Activated CD4-positive, alpha-beta T cell treated with anti-CD3 and anti-CD28 coated beads, Interleukin-2, amount 10 ng/mL, durations not matched to agents 7 days and 5 days (primary cell): ENCODE measurements around the gene CTDP1. TPM values are rescaled to one million over a fixed set of nuclear protein-coding genes. Genes with fewer than 3 reads are reported as not detected.

Source experiments
- CTCF ChIA-PET: fragments of 350-600 bp; sonication (Branson Sonifier 250); formaldehyde crosslinking; loops from one replicate; lab custom pipeline; 2021; ENCODE audit warnings: antibody characterized with exemption; lab: Charles Lee
- POLR2A ChIA-PET: fragments of 350-600 bp; sonication (Branson Sonifier 250); formaldehyde crosslinking; loops from one replicate; lab custom pipeline; 2021; ENCODE audit warnings: antibody characterized with exemption; lab: Charles Lee
- DNase-seq: peaks from one replicate; pipeline ENCODE4 v3.0.0-alpha.2; 2020
- H3K27ac Mint-ChIP-seq: one replicate; pipeline ENCODE4 v1.8.0; 2021; ENCODE audit warnings: mild to moderate bottlenecking, moderate library complexity, mixed read lengths
- H3K27me3 Mint-ChIP-seq: one replicate; pipeline ENCODE4 v1.8.0; 2021; ENCODE audit warnings: mixed read lengths
- H3K36me3 Mint-ChIP-seq: one replicate; pipeline ENCODE4 v1.8.0; 2021; ENCODE audit warnings: low read depth, mixed read lengths
- H3K4me1 Mint-ChIP-seq: one replicate; pipeline ENCODE4 v1.8.0; 2021; ENCODE audit warnings: mixed read lengths
- H3K4me3 Mint-ChIP-seq: one replicate; pipeline ENCODE4 v1.8.0; 2021; ENCODE audit warnings: mild to moderate bottlenecking, moderate library complexity, mixed read lengths
- H3K9me3 Mint-ChIP-seq: one replicate; pipeline ENCODE4 v1.8.0; 2021; ENCODE audit warnings: mixed read lengths
- total RNA-seq, 2 experiments: library from RNA; stranded (reverse); gene quantifications; one replicate each; pipeline ENCODE4 v1.2.3, GENCODE V29; 2021

Gene CTDP1
- total RNA-seq, 2 experiments from 2014 or later = 30.9 to 35.0 TPM

DNA sequence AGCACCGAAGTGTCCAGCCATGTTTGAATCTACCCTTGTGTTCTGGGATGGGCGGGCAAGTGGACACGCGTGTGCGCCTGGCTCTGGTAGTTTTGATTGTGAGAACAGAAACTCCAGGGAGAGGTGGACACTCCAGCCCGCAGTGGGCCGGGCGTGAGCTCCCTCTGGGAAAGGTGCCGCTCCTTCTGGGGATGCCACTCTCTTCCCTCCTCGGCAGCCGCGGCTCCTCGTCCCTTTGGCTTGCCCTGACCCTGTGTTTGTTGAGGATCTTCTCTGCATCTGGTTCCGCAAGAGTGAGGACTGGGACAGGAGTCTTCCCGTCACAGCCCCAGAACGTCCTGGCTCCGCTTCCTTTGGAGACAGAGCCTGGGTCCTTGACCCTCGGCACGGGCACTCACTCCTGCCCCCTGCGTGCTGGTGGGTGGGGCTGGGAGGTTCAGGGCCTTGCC lies 1.3 kb downstream of the CTDP1 start:
- POLR2A ChIA-PET = no interaction called here
- H3K36me3 Mint-ChIP-seq = peaks cover 47% of the 10 kb centered on the region

DNA sequence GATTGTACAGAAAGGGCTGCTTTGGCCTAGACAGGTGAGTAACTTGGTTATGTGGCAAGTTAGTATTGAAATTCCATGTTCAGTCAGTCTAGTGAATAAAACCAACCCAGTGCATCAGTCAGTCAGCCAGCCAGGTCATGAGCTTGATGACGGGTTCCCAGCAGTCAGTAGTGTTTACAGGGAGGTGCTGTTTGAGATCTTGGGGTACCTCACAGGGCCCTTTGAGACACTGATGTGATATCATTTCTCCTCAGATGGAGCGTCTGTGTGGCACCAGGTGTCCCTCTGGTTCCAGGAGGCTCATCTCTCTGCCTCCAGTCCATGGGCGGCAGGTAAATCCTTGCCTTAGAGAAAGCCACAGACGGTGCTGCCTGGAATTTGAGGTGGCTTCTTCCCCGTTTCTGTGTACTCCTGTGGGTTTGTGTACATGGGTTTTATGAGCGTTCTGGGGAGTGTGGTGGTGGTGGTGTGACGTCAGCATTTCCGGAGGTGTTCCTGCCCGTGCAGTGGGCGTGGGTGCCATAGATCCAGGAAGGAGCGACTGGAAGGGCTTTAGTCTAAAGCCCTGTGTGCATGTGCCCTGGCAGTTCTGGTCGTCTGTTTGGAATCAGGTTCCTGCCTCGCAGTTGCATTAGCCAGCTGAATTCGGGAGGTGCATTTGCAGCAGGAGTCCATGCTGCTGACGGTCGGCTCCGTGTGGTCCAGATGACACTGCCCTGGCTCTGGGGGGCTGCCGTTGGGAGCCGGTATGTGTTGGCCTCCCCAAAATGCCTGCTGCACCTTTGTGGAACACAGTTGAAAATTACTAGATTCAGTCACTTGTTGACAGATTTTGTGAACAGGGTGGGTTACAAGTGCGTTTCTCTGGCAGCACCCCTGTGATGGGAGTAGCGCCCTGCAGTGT lies 2.1 kb downstream of the CTDP1 start:
- Mint-ChIP-seq H3K4me1 (peaks cover 80% of the 10 kb centered on the region), H3K9me3 (peaks cover 2% of the 10 kb centered on the region), H3K27me3 (no peaks in the 10 kb centered on the region), H3K4me3 (peak overlapping the region; percentile 75), H3K27ac (peak overlapping the region; percentile 91), H3K36me3 (peaks cover 43% of the 10 kb centered on the region)
- ChIA-PET POLR2A (no interaction called here), CTCF (interaction anchor here (1.1 kb wide), 1 partner anchor 11 kb away, joined by 3 read pairs; no protein-coding TSS in a partner anchor)
- DNase-seq = peak; percentile 78

More for the DNA sequence above, 1.3 kb downstream of the CTDP1 start:
- Mint-ChIP-seq H3K4me3 (peak overlapping the region; percentile 75), H3K27me3 (no peaks in the 10 kb centered on the region), H3K9me3 (peaks cover 7% of the 10 kb centered on the region), H3K27ac (peak overlapping the region; percentile 91), H3K4me1 (peaks cover 75% of the 10 kb centered on the region)
- CTCF ChIA-PET = interaction anchor here (1.1 kb wide), 1 partner anchor 10 kb away, joined by 3 read pairs; no protein-coding TSS in a partner anchor
- DNase-seq = no peak

DNA sequence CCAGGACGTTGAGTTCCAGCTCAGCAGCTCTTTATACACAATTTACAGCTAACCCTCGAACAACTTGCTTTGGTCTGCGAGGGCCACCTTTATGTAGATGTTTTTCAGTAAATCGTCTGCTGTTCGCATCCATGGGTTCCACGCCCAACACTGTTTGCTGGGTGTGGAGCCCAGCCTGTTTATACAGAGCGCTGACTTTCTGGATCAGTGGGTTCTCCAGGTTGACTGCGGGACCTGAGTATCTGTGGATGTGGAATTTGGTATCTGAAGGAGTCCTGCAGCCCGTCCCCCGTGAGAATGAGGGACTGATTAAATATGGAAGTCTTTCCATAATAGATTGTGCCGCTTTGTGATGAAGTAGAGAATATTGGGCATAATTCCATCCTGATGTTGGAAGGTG lies 2.9 kb downstream of the CTDP1 start:
- no peak for DNase-seq
- H3K9me3 Mint-ChIP-seq = no peaks in the 10 kb centered on the region
- peaks cover 35% of the 10 kb centered on the region for H3K36me3 Mint-ChIP-seq
- POLR2A ChIA-PET = no interaction called here
- H3K4me1 Mint-ChIP-seq = peaks cover 74% of the 10 kb centered on the region
- H3K4me3 Mint-ChIP-seq = peak overlapping the region; percentile 75
- CTCF ChIA-PET = no interaction called here
- H3K27me3 Mint-ChIP-seq = no peaks in the 10 kb centered on the region
- peak overlapping the region; percentile 91 for H3K27ac Mint-ChIP-seq

DNA sequence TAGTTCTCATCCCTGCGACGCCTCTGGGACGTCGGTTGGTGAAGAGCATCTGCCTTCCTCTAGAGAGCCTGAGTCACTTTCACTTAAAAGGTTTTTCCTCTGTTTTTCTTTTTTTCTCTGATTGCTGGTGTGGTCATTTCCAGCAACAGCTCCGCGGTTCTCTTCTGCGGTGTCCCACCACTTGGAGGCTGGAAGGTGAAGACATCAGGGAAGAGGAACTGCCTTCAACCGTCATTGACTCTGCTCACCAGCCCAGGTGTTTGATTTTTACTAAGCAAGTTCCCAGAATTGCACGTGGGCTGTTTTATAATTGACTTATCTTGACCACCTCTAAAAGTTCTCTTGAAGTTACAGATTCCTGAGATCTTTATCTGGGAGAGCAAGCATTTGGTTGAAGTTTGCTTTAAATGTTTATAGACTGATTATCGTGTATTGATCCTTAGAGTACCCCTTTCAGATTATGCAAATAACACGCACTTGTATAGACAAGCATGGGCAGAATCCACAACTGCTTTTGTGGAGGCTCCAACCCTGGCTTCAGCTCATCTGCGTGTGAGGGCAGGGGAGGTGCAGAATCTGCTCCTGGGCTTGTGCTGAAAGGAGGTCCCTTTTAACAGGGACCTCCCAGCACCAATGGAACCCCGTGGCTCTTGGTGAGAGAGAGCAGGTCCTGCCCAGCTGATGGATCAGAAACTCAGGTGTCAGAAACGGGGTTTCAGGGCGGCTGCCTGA lies 3.5 kb downstream of the CTDP1 start:
- peak; percentile 28 for DNase-seq
- POLR2A ChIA-PET = no interaction called here
- CTCF ChIA-PET = no interaction called here

DNA sequence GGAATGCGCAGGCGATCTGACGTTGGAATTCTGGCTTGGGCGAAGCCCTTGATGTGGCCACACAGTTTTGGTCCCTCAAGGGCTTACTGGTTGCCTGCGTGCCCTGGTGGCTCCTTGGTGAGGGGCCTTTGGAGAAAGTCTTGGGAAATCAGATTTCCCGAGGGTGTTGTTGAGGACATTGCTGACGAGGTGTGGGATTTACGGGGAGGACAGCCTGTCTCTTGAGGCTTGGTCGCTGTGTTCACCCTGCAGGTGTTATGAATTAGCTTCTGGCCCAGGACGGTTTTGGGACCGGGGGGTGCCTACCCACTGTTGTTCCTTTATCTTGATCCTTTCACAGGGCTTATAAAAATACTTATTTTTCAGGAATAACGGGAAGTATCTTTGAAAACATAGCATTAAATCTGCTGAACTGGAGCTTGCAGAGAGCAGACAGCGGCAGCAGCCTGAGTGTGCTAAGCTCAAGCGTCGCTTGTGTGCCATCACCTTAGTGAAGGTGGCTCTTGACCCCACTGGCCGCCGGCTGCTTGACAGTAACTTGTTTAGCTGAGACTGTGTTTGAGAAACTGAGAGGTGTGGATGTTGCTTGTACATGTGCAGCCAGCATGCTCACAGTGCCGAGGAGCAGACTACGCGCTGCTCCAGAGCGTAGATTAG lies 4.2 kb downstream of the CTDP1 start:
- Mint-ChIP-seq H3K4me1 (peaks cover 65% of the 10 kb centered on the region), H3K27me3 (no peaks in the 10 kb centered on the region), H3K36me3 (peaks cover 32% of the 10 kb centered on the region), H3K4me3 (no peak overlapping the region), H3K9me3 (no peaks in the 10 kb centered on the region), H3K27ac (peak overlapping the region; percentile 66)
- POLR2A ChIA-PET = no interaction called here
- no peak for DNase-seq
- CTCF ChIA-PET = no interaction called here

More for the DNA sequence above, 3.5 kb downstream of the CTDP1 start:
- Mint-ChIP-seq H3K4me3 (peak overlapping the region; percentile 31), H3K4me1 (peaks cover 72% of the 10 kb centered on the region), H3K36me3 (peaks cover 34% of the 10 kb centered on the region), H3K27me3 (no peaks in the 10 kb centered on the region), H3K27ac (peak overlapping the region; percentile 91), H3K9me3 (no peaks in the 10 kb centered on the region)

DNA sequence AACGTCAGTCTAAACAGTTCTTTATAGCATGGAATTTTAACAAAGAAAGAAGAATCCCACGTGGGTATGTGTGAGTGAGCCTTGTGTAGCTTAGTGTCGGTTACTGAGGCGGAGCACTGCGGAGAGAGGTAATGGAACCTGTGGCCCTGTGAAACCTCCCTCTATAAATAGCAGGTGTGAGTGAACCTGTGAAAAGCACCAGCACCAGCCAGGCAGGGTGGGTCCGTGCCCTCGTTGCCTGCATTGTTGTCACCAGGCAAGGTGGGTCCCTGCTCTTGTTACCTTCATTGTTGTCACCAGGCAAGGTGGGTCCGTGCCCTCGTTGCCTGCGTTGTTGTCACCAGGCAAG lies 4.7 kb downstream of the CTDP1 start:
- H3K27ac Mint-ChIP-seq = peak overlapping the region; percentile 69
- H3K4me1 Mint-ChIP-seq = peaks cover 66% of the 10 kb centered on the region
- H3K4me3 Mint-ChIP-seq = no peak overlapping the region
- ChIA-PET CTCF (no interaction called here), POLR2A (no interaction called here)
- peaks cover 36% of the 10 kb centered on the region for H3K36me3 Mint-ChIP-seq
- H3K27me3 Mint-ChIP-seq = no peaks in the 10 kb centered on the region
- no peak for DNase-seq
- no peaks in the 10 kb centered on the region for H3K9me3 Mint-ChIP-seq

DNA sequence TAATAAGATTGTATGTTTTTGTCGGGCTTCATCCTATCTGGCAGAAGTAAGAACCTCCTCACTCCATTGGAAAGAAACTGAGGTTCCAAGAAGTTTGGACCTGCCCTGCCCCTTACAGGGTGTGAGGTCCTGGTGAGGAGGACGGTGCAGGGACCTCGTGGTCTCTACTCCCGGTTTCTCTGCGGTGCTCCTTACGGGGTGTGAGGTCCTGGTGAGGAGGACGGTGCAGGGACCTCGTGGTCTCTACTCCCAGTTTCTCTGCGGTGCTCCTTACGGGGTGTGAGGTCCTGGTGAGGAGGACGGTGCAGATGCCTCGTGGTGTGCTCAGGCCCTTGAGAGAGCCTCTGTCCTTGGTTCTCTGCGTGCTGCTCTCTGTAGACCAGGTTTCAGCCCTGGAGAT lies 5.2 kb downstream of the CTDP1 start:
- Mint-ChIP-seq H3K27ac (peak overlapping the region; percentile 69), H3K9me3 (no peaks in the 10 kb centered on the region), H3K36me3 (peaks cover 36% of the 10 kb centered on the region), H3K27me3 (no peaks in the 10 kb centered on the region), H3K4me3 (no peak overlapping the region), H3K4me1 (peaks cover 66% of the 10 kb centered on the region)
- DNase-seq = no peak
- CTCF ChIA-PET = interaction anchor here (0.6 kb wide), 1 partner anchor 444 kb away, joined by 3 read pairs; no protein-coding TSS in a partner anchor
- POLR2A ChIA-PET = no interaction called here

DNA sequence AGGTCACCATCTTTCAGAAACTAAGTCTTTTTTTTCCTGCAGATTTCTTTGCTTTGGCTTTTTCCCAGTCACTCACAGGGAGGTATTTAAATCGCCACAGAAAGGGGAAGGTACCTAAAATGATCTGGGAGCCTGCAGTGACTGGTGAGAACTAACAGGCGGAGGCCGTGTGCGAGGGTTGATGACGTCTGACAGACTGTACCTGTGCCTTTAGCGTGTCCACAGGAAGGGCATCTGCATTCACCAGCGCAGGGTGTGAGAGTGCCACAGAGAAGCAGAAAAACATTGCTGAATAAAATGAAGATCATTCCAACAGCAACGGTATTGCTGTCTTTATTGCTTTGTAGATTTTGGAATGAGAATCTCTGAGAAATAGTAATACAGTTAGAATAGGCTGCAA lies 5.7 kb downstream of the CTDP1 start:
- Mint-ChIP-seq H3K36me3 (peaks cover 36% of the 10 kb centered on the region), H3K4me3 (no peak overlapping the region), H3K9me3 (no peaks in the 10 kb centered on the region), H3K27me3 (no peaks in the 10 kb centered on the region), H3K4me1 (peaks cover 66% of the 10 kb centered on the region), H3K27ac (peak overlapping the region; percentile 69)
- ChIA-PET CTCF (interaction anchor here (0.6 kb wide), 1 partner anchor 443 kb away, joined by 3 read pairs; no protein-coding TSS in a partner anchor), POLR2A (no interaction called here)
- DNase-seq = no peak

DNA sequence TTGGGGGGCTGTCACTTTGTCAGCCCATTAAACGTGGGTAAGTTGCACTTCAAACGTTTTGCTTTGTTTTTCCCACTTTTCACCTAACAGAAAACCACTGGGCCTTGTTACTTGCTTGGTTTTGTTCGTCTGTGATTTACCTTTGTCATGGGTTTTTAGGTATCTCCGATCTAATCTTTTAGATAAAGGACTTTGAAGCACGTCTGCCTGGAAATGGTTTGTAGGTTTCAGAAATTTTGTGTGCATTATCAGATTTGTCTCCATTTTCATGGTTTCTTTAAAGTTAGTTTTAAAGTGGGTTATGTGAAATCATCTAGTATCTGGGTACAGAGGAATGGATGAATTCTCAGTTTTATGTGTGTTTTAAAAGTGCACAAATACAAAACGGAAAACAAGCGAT lies 6.4 kb downstream of the CTDP1 start:
- no peaks in the 10 kb centered on the region for H3K27me3 Mint-ChIP-seq
- H3K9me3 Mint-ChIP-seq = no peaks in the 10 kb centered on the region
- H3K27ac Mint-ChIP-seq = peak overlapping the region; percentile 1
- H3K36me3 Mint-ChIP-seq = peaks cover 36% of the 10 kb centered on the region
- no peak for DNase-seq
- H3K4me3 Mint-ChIP-seq = no peak overlapping the region
- H3K4me1 Mint-ChIP-seq = peaks cover 62% of the 10 kb centered on the region
- CTCF ChIA-PET = no interaction called here
- POLR2A ChIA-PET = no interaction called here

DNA sequence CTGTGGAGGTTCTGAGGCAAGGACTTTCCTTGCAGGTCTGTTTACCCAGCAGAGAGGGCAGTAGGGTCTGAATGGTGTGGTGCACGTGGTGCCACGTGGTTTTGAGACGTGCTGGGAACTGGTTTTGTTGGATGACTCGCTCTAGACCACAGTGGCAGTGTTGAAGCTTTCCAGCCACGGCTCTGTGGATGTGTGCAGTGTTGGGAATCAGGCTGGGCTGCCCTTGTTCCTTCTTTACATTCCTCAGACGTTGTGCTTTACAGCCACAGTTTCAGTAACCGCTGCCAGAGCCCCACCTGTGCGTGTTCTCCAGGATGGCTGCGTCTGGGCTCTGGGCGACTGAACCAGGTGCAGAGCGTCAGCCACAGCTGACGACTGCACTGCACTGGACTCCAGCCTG lies 8.2 kb downstream of the CTDP1 start:
- Mint-ChIP-seq H3K9me3 (no peaks in the 10 kb centered on the region), H3K27me3 (no peaks in the 10 kb centered on the region), H3K4me1 (peaks cover 50% of the 10 kb centered on the region), H3K36me3 (peaks cover 25% of the 10 kb centered on the region), H3K27ac (no peak overlapping the region), H3K4me3 (no peak overlapping the region)
- DNase-seq = no peak
- POLR2A ChIA-PET = no interaction called here
- CTCF ChIA-PET = interaction anchor here (0.6 to 1.2 kb wide), 2 partner anchors 11 to 1277 kb away, joined by 3 read pairs; no protein-coding TSS in a partner anchor

DNA sequence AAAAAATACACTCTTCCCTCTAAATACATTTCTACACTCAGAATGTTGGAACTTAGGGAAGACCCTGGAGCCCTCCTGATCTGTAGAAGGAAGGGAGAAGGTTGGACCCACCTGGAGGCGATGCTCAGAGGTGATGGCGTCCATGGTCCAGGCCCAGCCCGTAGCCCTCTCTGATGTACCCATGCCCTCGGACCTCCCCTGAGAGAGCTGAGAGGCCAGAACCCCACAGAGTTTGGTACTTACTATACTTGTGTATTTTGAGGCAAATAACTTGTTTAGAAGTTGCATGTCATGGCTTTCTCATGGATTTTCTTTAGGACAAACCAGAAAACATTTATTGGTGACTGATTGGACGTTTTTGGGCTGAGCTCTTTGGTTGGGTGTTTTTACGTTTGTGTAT lies 10.5 kb downstream of the CTDP1 start:
- DNase-seq = no peak
- Mint-ChIP-seq H3K27me3 (no peaks in the 10 kb centered on the region), H3K36me3 (peaks cover 7% of the 10 kb centered on the region), H3K4me3 (no peak overlapping the region), H3K4me1 (peaks cover 30% of the 10 kb centered on the region), H3K9me3 (no peaks in the 10 kb centered on the region), H3K27ac (no peak overlapping the region)
- POLR2A ChIA-PET = no interaction called here
- CTCF ChIA-PET = no interaction called here

DNA sequence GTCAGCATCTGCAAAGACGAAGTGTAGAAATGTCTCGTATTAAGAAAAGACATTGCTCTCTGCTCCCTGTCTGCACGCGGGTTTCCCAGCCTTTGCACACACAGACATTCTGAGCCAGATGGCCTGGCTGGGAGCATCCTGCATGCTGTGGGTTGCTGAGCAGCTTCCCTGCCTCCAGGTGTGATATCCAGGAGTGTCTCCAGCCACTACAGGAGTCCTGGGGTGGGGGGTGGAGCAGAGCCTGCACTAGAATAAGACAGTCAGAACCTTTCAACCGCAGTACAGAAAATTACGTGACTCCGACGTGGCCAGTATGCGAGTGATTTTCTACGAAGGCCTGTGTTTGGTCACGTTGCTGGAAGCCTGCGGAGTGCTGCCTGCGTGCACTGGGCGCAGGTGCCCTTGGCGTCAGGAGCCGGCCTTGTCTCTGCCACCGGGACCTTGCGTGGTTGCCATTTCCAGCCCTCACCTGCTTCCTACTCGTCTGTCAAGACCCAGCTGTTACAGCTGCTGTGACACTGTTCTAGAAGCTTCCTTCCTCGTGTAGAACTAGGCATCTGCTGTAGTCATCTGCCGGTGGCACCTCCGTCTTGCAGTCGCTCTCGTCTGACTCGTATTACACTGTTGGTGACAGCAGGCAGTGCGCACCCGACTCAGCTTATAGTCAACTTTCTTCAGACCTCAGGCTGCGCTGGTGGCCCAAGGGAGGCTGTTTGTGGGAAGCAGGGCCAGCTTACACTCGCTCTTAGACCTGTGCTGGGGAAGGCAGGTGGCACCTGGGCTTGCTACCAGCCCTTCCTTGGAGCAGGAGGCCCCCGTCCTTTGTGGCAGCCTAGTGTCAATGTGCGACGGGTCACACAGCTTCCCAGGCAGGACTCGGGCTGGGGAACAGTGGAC lies 11.2 kb downstream of the CTDP1 start:
- Mint-ChIP-seq H3K36me3 (peaks cover 11% of the 10 kb centered on the region), H3K4me1 (peaks cover 24% of the 10 kb centered on the region), H3K27me3 (no peaks in the 10 kb centered on the region), H3K4me3 (no peak overlapping the region), H3K9me3 (no peaks in the 10 kb centered on the region), H3K27ac (no peak overlapping the region)
- ChIA-PET POLR2A (no interaction called here), CTCF (no interaction called here)
- no peak for DNase-seq
